22Rv1 (cell line): ENCODE results near the gene GRIK4.

Source experiments
- H3K27ac ChIP-seq: fragments of 450-650 bp; 2 replicates; pipeline ENCODE4 v1.5.1; 2017
- CTCF ChIP-seq: fragments of 450-650 bp; IDR thresholded peaks from 2 replicates; pipeline ENCODE4 v1.5.1; 2017; ENCODE audit warnings: mild to moderate bottlenecking
- ZFX ChIP-seq: fragments of 450-650 bp; IDR thresholded peaks from 2 replicates; pipeline ENCODE4 v1.6.1; 2017; ENCODE audit warnings: antibody characterized with exemption, borderline replicate concordance

Gene GRIK4

GRCh38 chr11:120940160-120940848 lies 428.8 kb downstream of the GRIK4 start:
- no peak for TF ChIP-seq CTCF
- H3K27ac ChIP-seq = no peak overlapping the region

GRCh38 chr11:120941000-120941399 lies 429.5 kb downstream of the GRIK4 start:
- TF ChIP-seq CTCF (no peak), ZFX (no peak)
- H3K27ac ChIP-seq = no peak overlapping the region

GRCh38 chr11:120942701-120943100 lies 431.2 kb downstream of the GRIK4 start:
- no peak overlapping the region for H3K27ac ChIP-seq
- TF ChIP-seq ZFX (no peak), CTCF (no peak)

- no peak overlapping the region for H3K27ac ChIP-seq
- TF ChIP-seq CTCF (peak; percentile 69), ZFX (no peak)
Measured at GRCh38 chr11:120945042-120945441, 433.5 kb downstream of the GRIK4 start.

DNA sequence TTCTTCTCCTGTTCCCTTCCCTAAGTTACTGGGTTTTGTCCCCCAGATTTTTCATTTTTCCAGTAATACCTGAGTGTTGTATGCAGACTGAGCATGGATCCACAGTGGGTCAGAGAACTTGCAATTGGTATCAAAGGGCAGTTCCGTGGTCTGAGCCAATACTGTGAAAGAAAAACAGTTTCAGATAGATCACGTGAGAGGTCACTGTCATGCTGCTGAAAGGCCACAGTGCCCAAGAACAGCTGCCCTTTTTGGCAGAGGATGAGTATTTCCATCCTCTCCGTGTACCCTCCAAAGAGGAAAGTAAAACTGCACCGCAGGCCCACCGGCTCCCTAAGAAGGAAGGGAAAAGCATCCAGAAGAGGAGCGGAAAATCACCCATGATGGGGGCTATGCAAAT lies 439.3 kb downstream of the GRIK4 start:
- no peak for TF ChIP-seq CTCF
- no peak overlapping the region for H3K27ac ChIP-seq

DNA sequence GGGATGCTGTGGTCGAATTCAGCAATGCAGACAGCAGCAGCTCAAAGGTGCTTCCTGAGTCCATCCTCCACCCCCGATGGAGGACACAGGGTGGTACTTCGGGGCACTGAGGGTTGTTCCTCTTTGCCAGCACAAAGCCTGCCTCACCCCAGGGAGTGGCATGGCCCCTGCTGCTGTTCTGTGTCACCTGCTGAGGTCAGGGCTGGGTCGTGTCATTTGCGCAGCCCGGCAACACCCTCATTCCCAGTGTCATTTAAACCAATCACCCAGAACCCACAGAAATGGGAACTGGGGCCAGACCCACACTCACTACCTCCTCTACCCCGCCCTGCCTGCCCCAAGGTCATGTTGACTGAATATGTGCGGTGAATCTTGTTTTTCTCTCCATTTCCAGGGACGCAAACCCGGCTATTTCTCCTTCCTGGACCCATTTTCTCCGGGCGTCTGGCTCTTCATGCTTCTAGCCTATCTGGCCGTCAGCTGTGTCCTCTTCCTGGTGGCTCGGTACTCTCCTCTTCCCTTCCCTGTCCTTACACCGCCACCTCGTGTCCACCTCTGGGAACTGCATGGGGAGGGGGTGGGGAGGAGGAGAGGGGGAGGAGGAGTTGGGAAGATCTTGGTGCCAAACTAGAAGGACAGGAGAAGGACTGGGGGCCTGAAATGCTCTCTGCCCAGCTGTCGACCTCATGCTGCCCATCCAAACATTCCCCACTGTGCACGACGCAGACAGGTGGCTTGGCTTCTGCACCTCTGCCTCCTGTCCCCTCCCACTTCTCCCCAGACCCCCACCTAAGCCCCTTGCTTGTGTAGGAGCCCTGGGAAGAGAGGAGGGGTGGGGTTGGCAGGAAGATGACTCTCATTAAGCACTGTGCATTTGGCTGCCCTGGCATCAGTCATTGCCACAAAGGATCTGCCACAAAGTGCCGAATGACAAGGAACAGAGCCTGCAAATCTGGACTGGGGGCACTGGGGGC lies 441.2 kb downstream of the GRIK4 start:
- H3K27ac ChIP-seq = no peak overlapping the region
- TF ChIP-seq CTCF (peak; percentile 83), ZFX (no peak)

DNA sequence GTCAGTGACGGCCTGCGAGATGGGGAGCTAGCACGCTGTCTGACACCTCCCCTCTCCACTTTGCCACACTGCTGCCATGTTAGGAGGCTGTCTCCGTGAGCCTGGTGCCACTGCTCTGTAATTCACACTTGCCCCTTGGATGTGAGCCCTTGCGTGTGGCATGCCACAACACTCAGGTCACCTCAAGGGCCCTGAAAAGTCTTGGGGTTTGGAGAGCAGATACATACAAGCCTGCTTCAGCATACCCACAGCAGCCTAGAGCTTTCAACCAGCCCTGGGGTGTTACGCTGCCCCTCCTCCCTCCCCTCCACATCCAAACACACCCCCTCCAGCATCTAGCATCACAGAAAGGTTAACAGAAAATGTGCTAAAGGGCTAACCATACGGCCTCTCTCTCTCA lies 442.8 kb downstream of the GRIK4 start:
- no peak overlapping the region for H3K27ac ChIP-seq
- no peak for TF ChIP-seq ZFX
- no peak for TF ChIP-seq CTCF
